Right atrium auricular region (tissue), 2 donors: ENCODE data around the gene CACNA2D3. TPM values are rescaled to one million over a fixed set of nuclear protein-coding genes. Genes with fewer than 3 reads are reported as not detected.

ENCODE experiments used
- DNase-seq: peaks from one replicate; pipeline ENCODE4 v3.0.0-alpha.2; 2019; ENCODE audit warnings: low spot score
- H3K27ac ChIP-seq, 2 donors: fragments of 200-600 bp; sonication (generic); 1 replicate in 1 of 2; 2 replicates in 1 of 2; pipeline ENCODE4 v1.5.1; 2016 to 2019
- H3K27me3 ChIP-seq, 2 donors: fragments of 200-600 bp; sonication (generic); one replicate each; pipeline versions ENCODE4 v1.5.1 to v1.6.0; 2017 to 2019
- H3K36me3 ChIP-seq: fragments of 200-600 bp; sonication (generic); one replicate; pipeline ENCODE4 v1.5.1; 2016
- H3K4me1 ChIP-seq, 2 donors: fragments of 200-600 bp; sonication (generic); one replicate each; pipeline versions ENCODE4 v1.5.1 to v1.6.0; 2017 to 2019
- H3K4me3 ChIP-seq, 2 donors: fragments of 200-600 bp; sonication (generic); 1 replicate in 1 of 2; 2 replicates in 1 of 2; pipeline ENCODE4 v1.5.1; 2017 to 2019; ENCODE audit warnings: mild to moderate bottlenecking in 1 of 2, moderate library complexity in 1 of 2
- H3K9me3 ChIP-seq, 2 donors: fragments of 200-600 bp; sonication (generic); one replicate each; pipeline ENCODE4 v1.5.1; 2019
- CTCF ChIP-seq, 2 donors: fragments of 200-600 bp; sonication (generic); IDR thresholded peaks; one replicate each; pipeline ENCODE4 v1.5.1; 2019; ENCODE audit warnings: antibody characterized with exemption in 2 of 2
- total RNA-seq, 2 donors: library from RNA; depleted of rRNA; stranded (reverse); fragments of >200 nt; gene quantifications; one replicate each; pipeline ENCODE4 v1.1.0, GENCODE V29; 2016

Gene CACNA2D3
- total RNA-seq, 2 donors from 2014 or later: 10.9 to 17.2 TPM

- no peak for TF ChIP-seq CTCF (IDR thresholded peaks at IDR 0.05)
- no peak overlapping the region for H3K4me3 ChIP-seq
These were observed 581.6 kb downstream of the CACNA2D3 start for GRCh38 chr3:54703923-54704322.

GRCh38 chr3:54705730-54706129 is 583.4 kb downstream of the CACNA2D3 start:
- no peak overlapping the region for H3K27ac ChIP-seq
- H3K9me3 ChIP-seq: no peaks in the 10 kb centered on the region
- H3K4me3 ChIP-seq: no peak overlapping the region
- DNase-seq: no peak
- no peaks in the 10 kb centered on the region for H3K36me3 ChIP-seq
- no peaks in the 10 kb centered on the region for H3K27me3 ChIP-seq
- TF ChIP-seq CTCF (IDR thresholded peaks at IDR 0.05): no peak
- H3K4me1 ChIP-seq: no peaks in the 10 kb centered on the region

More at GRCh38 chr3:54703923-54704322, 581.6 kb downstream of the CACNA2D3 start:
- Histone ChIP-seq H3K36me3 (no peaks in the 10 kb centered on the region), H3K4me1 (no peaks in the 10 kb centered on the region), H3K27ac (no peak overlapping the region), H3K27me3 (no peaks in the 10 kb centered on the region), H3K9me3 (no peaks in the 10 kb centered on the region)
- no peak for DNase-seq

- no peaks in the 10 kb centered on the region for H3K27me3 ChIP-seq
- no peak overlapping the region for H3K27ac ChIP-seq
- no peak for TF ChIP-seq CTCF (IDR thresholded peaks at IDR 0.05)
- H3K36me3 ChIP-seq: no peaks in the 10 kb centered on the region
- no peaks in the 10 kb centered on the region for H3K9me3 ChIP-seq
- no peak overlapping the region for H3K4me3 ChIP-seq
- no peak for DNase-seq
- no peaks in the 10 kb centered on the region for H3K4me1 ChIP-seq
These were observed 584.4 kb downstream of the CACNA2D3 start for GRCh38 chr3:54706738-54707137.

- no peaks in the 10 kb centered on the region for H3K36me3 ChIP-seq
- H3K9me3 ChIP-seq: no peaks in the 10 kb centered on the region
- no peak overlapping the region for H3K4me3 ChIP-seq
- H3K4me1 ChIP-seq: peaks cover 0 to 13% of the 10 kb centered on the region in 2 donors
- no peak for TF ChIP-seq CTCF (IDR thresholded peaks at IDR 0.05)
- H3K27ac ChIP-seq: no peak overlapping the region
- H3K27me3 ChIP-seq: no peaks in the 10 kb centered on the region
- no peak for DNase-seq
These were observed 587.4 kb downstream of the CACNA2D3 start for GRCh38 chr3:54709785-54710184.

- no peaks in the 10 kb centered on the region for H3K27me3 ChIP-seq
- no peak overlapping the region for H3K4me3 ChIP-seq
- no peak for TF ChIP-seq CTCF (IDR thresholded peaks at IDR 0.05)
- no peak for DNase-seq
- H3K9me3 ChIP-seq: no peaks in the 10 kb centered on the region
- no peak overlapping the region for H3K27ac ChIP-seq
- peaks cover 0 to 13% of the 10 kb centered on the region in 2 donors for H3K4me1 ChIP-seq
- no peaks in the 10 kb centered on the region for H3K36me3 ChIP-seq
These were observed 588.6 kb downstream of the CACNA2D3 start for GRCh38 chr3:54710954-54711353.

- H3K27ac ChIP-seq: no peak overlapping the region
- DNase-seq: no peak
These were observed 590.2 kb downstream of the CACNA2D3 start for GRCh38 chr3:54712539-54712938.

More at GRCh38 chr3:54712539-54712938, 590.2 kb downstream of the CACNA2D3 start:
- H3K36me3 ChIP-seq: no peaks in the 10 kb centered on the region
- no peaks in the 10 kb centered on the region for H3K27me3 ChIP-seq
- H3K4me3 ChIP-seq: no peak overlapping the region
- no peak for TF ChIP-seq CTCF (IDR thresholded peaks at IDR 0.05)
- peaks cover 0 to 13% of the 10 kb centered on the region in 2 donors for H3K4me1 ChIP-seq
- H3K9me3 ChIP-seq: no peaks in the 10 kb centered on the region
